GM19328 (cell line): ENCODE results near the gene KRTAP11-1.

ENCODE experiments used
- ATAC-seq: cut with Tn5 transposase; IDR thresholded peaks from one replicate; pipeline ENCODE4 v1.9.1; 2021; ENCODE audit warnings: mild to moderate bottlenecking, moderate library complexity; ENCODE audit not compliant: unreplicated experiment

The KRTAP11-1 gene

GRCh38 chr21:30881480-30881879 lies at the start of gene KRTAP11-1:
Gene KRTAP11-1, minus strand, starts transcription at chr21:30881580. Its CDS starts 56 bp downstream, at chr21:30881524.
- no peak for ATAC-seq

GRCh38 chr21:30924146-30924700 lies 42.8 kb upstream of the KRTAP11-1 start:
- ATAC-seq: no peak

- ATAC-seq: no peak
Observed at GRCh38 chr21:30921129-30921528, 39.7 kb upstream of the KRTAP11-1 start.

- no peak for ATAC-seq
Observed at GRCh38 chr21:30917557-30917956, 36.2 kb upstream of the KRTAP11-1 start.

GRCh38 chr21:30900881-30901280 lies 19.5 kb upstream of the KRTAP11-1 start:
- no peak for ATAC-seq

- no peak for ATAC-seq
Observed at GRCh38 chr21:30882866-30883597, 1.7 kb upstream of the KRTAP11-1 start.

- ATAC-seq: no peak
Observed at GRCh38 chr21:30880914-30881313, 466 bp downstream of the KRTAP11-1 start.

- no peak for ATAC-seq
Observed at GRCh38 chr21:30874526-30874925, 6.9 kb downstream of the KRTAP11-1 start.

- no peak for ATAC-seq
Observed at GRCh38 chr21:30847627-30848500, 33.5 kb downstream of the KRTAP11-1 start.

- no peak for ATAC-seq
Observed at GRCh38 chr21:30842990-30843389, 38.4 kb downstream of the KRTAP11-1 start.

GRCh38 chr21:30839304-30839703 lies 42.1 kb downstream of the KRTAP11-1 start:
- no peak for ATAC-seq

GRCh38 chr21:30838536-30838935 lies 42.8 kb downstream of the KRTAP11-1 start:
- ATAC-seq: no peak

GRCh38 chr21:30831194-30831765 lies 50.1 kb downstream of the KRTAP11-1 start:
- no peak for ATAC-seq
